Panc1 (cell line): ENCODE measurements around the gene MUC5B.

Source experiments
- POLR2AphosphoS5 ChIP-seq: IDR thresholded peaks from 2 replicates; pipeline ENCODE4 v1.6.1; 2012; ENCODE audit warnings: mild to moderate bottlenecking, low read depth, low read length, moderate library complexity
- TCF7L2 ChIP-seq: IDR thresholded peaks from 2 replicates; pipeline ENCODE4 v1.6.1; 2011; ENCODE audit warnings: mild to moderate bottlenecking, low read depth, low read length, inconsistent platforms
- TF ChIP-seq, protein P1 (sequence below): fragments of 450-650 bp; IDR thresholded peaks from 2 replicates; pipeline ENCODE4 v1.5.1; 2017; ENCODE audit warnings: mild to moderate bottlenecking
- TF ChIP-seq, protein P2 (sequence below), 2 experiments: IDR thresholded peaks; 2 replicates each; pipeline ENCODE4 v1.6.1; 2011 to 2012; ENCODE audit warnings: low read depth in 2 of 2, control low read depth in 1 of 2, low read length in 1 of 2, mild to moderate bottlenecking in 1 of 2, moderate library complexity in 1 of 2; ENCODE audit not compliant: insufficient read depth in 1 of 2

DNA sequence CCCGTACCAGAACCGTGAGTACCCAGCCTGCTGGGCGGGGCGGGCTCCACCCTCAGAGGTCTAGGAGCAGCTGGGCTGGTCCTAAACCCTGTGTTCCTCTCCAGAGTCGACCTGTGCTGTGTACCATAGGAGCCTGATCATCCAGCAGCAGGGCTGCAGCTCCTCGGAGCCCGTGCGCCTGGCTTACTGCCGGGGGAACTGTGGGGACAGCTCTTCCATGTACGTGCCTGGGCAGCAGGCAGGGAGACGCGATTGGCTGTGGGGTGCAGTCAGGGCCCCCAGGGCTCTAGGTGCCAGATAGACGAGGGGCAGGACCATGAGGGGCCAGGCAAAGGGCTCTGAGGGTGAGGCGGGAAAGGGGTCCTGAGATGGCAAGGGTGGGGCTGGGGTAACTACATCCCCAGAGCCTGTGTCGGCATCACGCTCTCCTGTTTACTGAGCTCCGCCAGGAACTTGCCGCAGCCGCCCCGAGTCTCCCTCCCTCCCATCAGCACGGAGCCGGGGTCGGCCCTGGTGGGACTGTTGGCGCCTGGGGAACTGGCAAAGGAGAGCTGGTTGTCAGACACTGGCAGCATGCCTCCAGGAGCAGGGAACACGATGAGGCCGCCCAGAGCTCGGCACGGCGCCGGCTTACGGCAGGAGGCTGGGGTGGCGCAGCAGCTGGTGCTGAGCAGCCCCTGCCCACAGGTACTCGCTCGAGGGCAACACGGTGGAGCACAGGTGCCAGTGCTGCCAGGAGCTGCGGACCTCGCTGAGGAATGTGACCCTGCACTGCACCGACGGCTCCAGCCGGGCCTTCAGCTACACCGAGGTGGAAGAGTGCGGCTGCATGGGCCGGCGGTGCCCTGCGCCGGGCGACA, 22.9 kb upstream of the MUC5B start:
- TF ChIP-seq POLR2AphosphoS5 (no peak), TCF7L2 (no peak)
- TF ChIP-seq, protein P1, sequence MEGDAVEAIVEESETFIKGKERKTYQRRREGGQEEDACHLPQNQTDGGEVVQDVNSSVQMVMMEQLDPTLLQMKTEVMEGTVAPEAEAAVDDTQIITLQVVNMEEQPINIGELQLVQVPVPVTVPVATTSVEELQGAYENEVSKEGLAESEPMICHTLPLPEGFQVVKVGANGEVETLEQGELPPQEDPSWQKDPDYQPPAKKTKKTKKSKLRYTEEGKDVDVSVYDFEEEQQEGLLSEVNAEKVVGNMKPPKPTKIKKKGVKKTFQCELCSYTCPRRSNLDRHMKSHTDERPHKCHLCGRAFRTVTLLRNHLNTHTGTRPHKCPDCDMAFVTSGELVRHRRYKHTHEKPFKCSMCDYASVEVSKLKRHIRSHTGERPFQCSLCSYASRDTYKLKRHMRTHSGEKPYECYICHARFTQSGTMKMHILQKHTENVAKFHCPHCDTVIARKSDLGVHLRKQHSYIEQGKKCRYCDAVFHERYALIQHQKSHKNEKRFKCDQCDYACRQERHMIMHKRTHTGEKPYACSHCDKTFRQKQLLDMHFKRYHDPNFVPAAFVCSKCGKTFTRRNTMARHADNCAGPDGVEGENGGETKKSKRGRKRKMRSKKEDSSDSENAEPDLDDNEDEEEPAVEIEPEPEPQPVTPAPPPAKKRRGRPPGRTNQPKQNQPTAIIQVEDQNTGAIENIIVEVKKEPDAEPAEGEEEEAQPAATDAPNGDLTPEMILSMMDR: no peak
- TF ChIP-seq, protein P2, sequence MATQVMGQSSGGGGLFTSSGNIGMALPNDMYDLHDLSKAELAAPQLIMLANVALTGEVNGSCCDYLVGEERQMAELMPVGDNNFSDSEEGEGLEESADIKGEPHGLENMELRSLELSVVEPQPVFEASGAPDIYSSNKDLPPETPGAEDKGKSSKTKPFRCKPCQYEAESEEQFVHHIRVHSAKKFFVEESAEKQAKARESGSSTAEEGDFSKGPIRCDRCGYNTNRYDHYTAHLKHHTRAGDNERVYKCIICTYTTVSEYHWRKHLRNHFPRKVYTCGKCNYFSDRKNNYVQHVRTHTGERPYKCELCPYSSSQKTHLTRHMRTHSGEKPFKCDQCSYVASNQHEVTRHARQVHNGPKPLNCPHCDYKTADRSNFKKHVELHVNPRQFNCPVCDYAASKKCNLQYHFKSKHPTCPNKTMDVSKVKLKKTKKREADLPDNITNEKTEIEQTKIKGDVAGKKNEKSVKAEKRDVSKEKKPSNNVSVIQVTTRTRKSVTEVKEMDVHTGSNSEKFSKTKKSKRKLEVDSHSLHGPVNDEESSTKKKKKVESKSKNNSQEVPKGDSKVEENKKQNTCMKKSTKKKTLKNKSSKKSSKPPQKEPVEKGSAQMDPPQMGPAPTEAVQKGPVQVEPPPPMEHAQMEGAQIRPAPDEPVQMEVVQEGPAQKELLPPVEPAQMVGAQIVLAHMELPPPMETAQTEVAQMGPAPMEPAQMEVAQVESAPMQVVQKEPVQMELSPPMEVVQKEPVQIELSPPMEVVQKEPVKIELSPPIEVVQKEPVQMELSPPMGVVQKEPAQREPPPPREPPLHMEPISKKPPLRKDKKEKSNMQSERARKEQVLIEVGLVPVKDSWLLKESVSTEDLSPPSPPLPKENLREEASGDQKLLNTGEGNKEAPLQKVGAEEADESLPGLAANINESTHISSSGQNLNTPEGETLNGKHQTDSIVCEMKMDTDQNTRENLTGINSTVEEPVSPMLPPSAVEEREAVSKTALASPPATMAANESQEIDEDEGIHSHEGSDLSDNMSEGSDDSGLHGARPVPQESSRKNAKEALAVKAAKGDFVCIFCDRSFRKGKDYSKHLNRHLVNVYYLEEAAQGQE (IDR thresholded peaks at IDR 0.05; ENCODE audit: insufficient read depth in 1 of 2, low read depth in 2 of 2, low read length in 1 of 2): no peak
